OCI-LY7 (cell line): Measurements from ENCODE around the gene ANKLE2. TPM values are rescaled to one million over a fixed set of nuclear protein-coding genes. Genes with fewer than 3 reads are reported as not detected.
A peak's percentile ranks its signal among the peaks of the same experiment; 100 is the strongest.

Experiments
- BruUV-seq: library from RNA; stranded (reverse); fragments of 400-500 nt; replicated peaks from 2 replicates; lab custom pipeline; 2021; lab: Mats Ljungman, UMichigan
- CTCF ChIA-PET: fragments of 300-600 bp; sonication (Branson Sonifier 250); formaldehyde crosslinking; loops from one replicate; lab custom pipeline; 2022; ENCODE audit warnings: antibody characterized with exemption; ENCODE audit not compliant: unreplicated experiment; lab: Charles Lee
- POLR2A ChIA-PET: fragments of 300-600 bp; sonication (Branson Sonifier 250); formaldehyde crosslinking; loops from one replicate; lab custom pipeline; 2022; ENCODE audit warnings: antibody characterized with exemption; lab: Charles Lee
- DNase-seq: peaks from one replicate; pipeline ENCODE4 v3.0.0-alpha.2; 2015; ENCODE audit warnings: low spot score
- H2AFZ ChIP-seq: fragments of 200-600 bp; sonication (generic), shearing (Covaris generic); 2 replicates; pipeline ENCODE4 v1.6.1; 2014; ENCODE audit warnings: mild to moderate bottlenecking, antibody characterized with exemption, low read length, moderate library complexity
- H3K27ac ChIP-seq: fragments of 200-600 bp; sonication (generic); 2 replicates; pipeline ENCODE4 v1.5.1; 2014; ENCODE audit warnings: mixed run types, low read depth, mild to moderate bottlenecking, moderate library complexity, low read length, inconsistent platforms; ENCODE audit not compliant: poor library complexity, severe bottlenecking
- H3K36me3 ChIP-seq: fragments of 200-600 bp; sonication (generic); 2 replicates; pipeline ENCODE4 v1.6.1; 2014; ENCODE audit warnings: mild to moderate bottlenecking, antibody characterized with exemption, low read length, moderate library complexity, mixed read lengths; ENCODE audit not compliant: insufficient read depth
- H3K4me1 ChIP-seq: fragments of 200-600 bp; sonication (generic); 2 replicates; pipeline ENCODE4 v1.5.1; 2014; ENCODE audit warnings: mild to moderate bottlenecking, low read length; ENCODE audit not compliant: insufficient read depth, poor library complexity, severe bottlenecking
- H3K4me2 ChIP-seq: fragments of 200-600 bp; sonication (generic); 2 replicates; pipeline ENCODE4 v1.6.1; 2014; ENCODE audit warnings: mild to moderate bottlenecking, low read length
- H3K4me3 ChIP-seq: fragments of 200-600 bp; sonication (generic); 2 replicates; pipeline ENCODE4 v1.5.1; 2014; ENCODE audit warnings: mild to moderate bottlenecking, low read depth, low read length; ENCODE audit not compliant: poor library complexity, severe bottlenecking
- H3K79me2 ChIP-seq: fragments of 200-600 bp; sonication (generic); 2 replicates; pipeline ENCODE4 v1.6.1; 2016; ENCODE audit warnings: low read depth, mild to moderate bottlenecking, low read length, moderate library complexity, mixed read lengths; ENCODE audit not compliant: insufficient read depth
- H3K9me2 ChIP-seq: fragments of 200-600 bp; sonication (generic); 2 replicates; pipeline ENCODE4 v1.6.1; 2016; ENCODE audit warnings: mild to moderate bottlenecking, low read length, mixed read lengths; ENCODE audit not compliant: insufficient read depth
- H3K9me3 ChIP-seq: fragments of 200-600 bp; sonication (generic); 2 replicates; pipeline ENCODE4 v1.6.1; 2014; ENCODE audit warnings: mild to moderate bottlenecking, mixed run types, low read length, mixed read lengths
- H4K20me1 ChIP-seq: fragments of 200-600 bp; sonication (generic); 2 replicates; pipeline ENCODE4 v1.6.1; 2014; ENCODE audit warnings: mild to moderate bottlenecking, antibody characterized with exemption, low read length, moderate library complexity, mixed read lengths; ENCODE audit not compliant: insufficient read depth
- CTCF ChIP-seq: fragments of 200-600 bp; sonication (generic); conservative IDR thresholded peaks from 2 replicates; pipeline ENCODE4 v1.5.1; 2014; ENCODE audit warnings: mild to moderate bottlenecking, antibody characterized with exemption, low read length, moderate library complexity, mixed read lengths
- EZH2phosphoT487 ChIP-seq: fragments of 200-600 bp; sonication (generic); IDR thresholded peaks from 2 replicates; pipeline ENCODE4 v1.6.1; 2018; ENCODE audit warnings: low read depth, borderline replicate concordance, mild to moderate bottlenecking, mixed run types, antibody characterized with exemption, low read length, moderate library complexity, mixed read lengths
- intact Hi-C: fragments of 100-400 bp; cut with micrococcal nuclease; formaldehyde crosslinking; loops from one replicate; pipeline ENCODE4 v1.10.0; 2022; ENCODE audit not compliant: unreplicated experiment
- total RNA-seq, 2 experiments: library from RNA; depleted of rRNA in 1 of 2; stranded (reverse); fragments of >200 nt in 1 of 2; shearing (Covaris generic) in 1 of 2; gene quantifications; 2 replicates each; pipeline ENCODE4 v1.2.3, GENCODE V29; 2014 to 2022

Gene ANKLE2
- total RNA-seq, 2 experiments from 2014 or later, result 88.0 to 121 TPM

GRCh38 chr12:132690112-132690511 lies 71.5 kb downstream of the ANKLE2 start:
- ChIA-PET POLR2A (interaction anchor here (0.8 kb wide), 1 partner anchor 53 kb away, joined by 5 read pairs; no protein-coding TSS in a partner anchor), CTCF (no interaction called here)
- DNase-seq, result no peak
- BruUV-seq, result no TSS peak
- H4K20me1 ChIP-seq, result peaks cover 15% of the 10 kb centered on the region
- peaks cover 23% of the 10 kb centered on the region for H3K4me1 ChIP-seq
- no peak overlapping the region for H3K27ac ChIP-seq
- H3K9me3 ChIP-seq, result no peaks in the 10 kb centered on the region
- H3K9me2 ChIP-seq, result no peaks in the 10 kb centered on the region
- H3K4me3 ChIP-seq, result no peak overlapping the region
- TF ChIP-seq CTCF (no peak), EZH2phosphoT487 (no peak)
- no peak overlapping the region for H2AFZ ChIP-seq
- peaks cover 44% of the 10 kb centered on the region for H3K36me3 ChIP-seq
- peaks cover 37% of the 10 kb centered on the region for H3K79me2 ChIP-seq
- no peak overlapping the region for H3K4me2 ChIP-seq
- intact Hi-C loops, result no loop called here

- no TSS peak for BruUV-seq
- ChIA-PET POLR2A (interaction anchor here (0.8 kb wide), 1 partner anchor 52 kb away, joined by 5 read pairs; no protein-coding TSS in a partner anchor), CTCF (no interaction called here)
- Histone ChIP-seq H3K79me2 (peaks cover 40% of the 10 kb centered on the region), H3K36me3 (peaks cover 40% of the 10 kb centered on the region), H4K20me1 (peaks cover 16% of the 10 kb centered on the region), H3K4me2 (peak overlapping the region; percentile 51), H3K9me3 (no peaks in the 10 kb centered on the region), H3K4me3 (peak overlapping the region; percentile 46), H2AFZ (no peak overlapping the region), H3K27ac (no peak overlapping the region), H3K9me2 (no peaks in the 10 kb centered on the region), H3K4me1 (peaks cover 25% of the 10 kb centered on the region)
- TF ChIP-seq CTCF, result no peak
- no peak for TF ChIP-seq EZH2phosphoT487
- intact Hi-C loops, result no loop called here
- DNase-seq, result no peak
Observed at GRCh38 chr12:132689227-132689626, 72.4 kb downstream of the ANKLE2 start.
